T-cell (primary cell): Measurements from ENCODE around the gene TACO1. TPM values are rescaled to one million over a fixed set of nuclear protein-coding genes. Genes with fewer than 3 reads are reported as not detected.

Experiments
- ATAC-seq, 4 experiments: fragments of 200-7000 bp in 3 of 4; fragments of 150-1000 bp in 1 of 4; cut with Tn5 transposase; replicated peaks in 1 of 4; 1 replicate in 3 of 4; 2 replicates in 1 of 4; pipeline ENCODE4 v1.10.0; 2021; ENCODE audit warnings: moderate library complexity in 3 of 4, mild to moderate bottlenecking in 2 of 4, moderate number of reproducible peaks in 1 of 4
- CTCF ChIA-PET, 2 donors: fragments of 300-600 bp; sonication (Branson Sonifier 250); formaldehyde crosslinking; loops; one replicate each; lab custom pipeline; 2022; ENCODE audit warnings: antibody characterized with exemption in 2 of 2; lab: Charles Lee
- POLR2A ChIA-PET, 2 donors: fragments of 300-600 bp; sonication (Branson Sonifier 250); formaldehyde crosslinking; loops; one replicate each; lab custom pipeline; 2022; ENCODE audit warnings: antibody characterized with exemption in 2 of 2; lab: Charles Lee
- DNase-seq, 35 experiments: peaks; one replicate each; pipeline versions ENCODE4 v3.0.0 to v3.0.0-alpha.2; 2013 to 2023
- H3K27ac ChIP-seq: one replicate; pipeline ENCODE4 v1.5.1; 2013; ENCODE audit warnings: low read length
- H3K27me3 ChIP-seq, 2 experiments: replicated peaks in 1 of 2; 1 replicate in 1 of 2; 2 replicates in 1 of 2; pipeline versions ENCODE4 v1.6.1 to v1.7.0; 2013; ENCODE audit warnings: low read length in 1 of 2, mixed read lengths in 1 of 2; ENCODE audit not compliant: control insufficient read depth in 2 of 2, insufficient read depth in 2 of 2; ENCODE audit errors: extremely low read depth in 1 of 2
- H3K36me3 ChIP-seq, 2 donors: 1 replicate in 1 of 2; 2 replicates in 1 of 2; pipeline versions ENCODE4 v1.6.1 to v1.7.0; 2013; ENCODE audit warnings: low read length in 1 of 2; ENCODE audit not compliant: control insufficient read depth in 2 of 2, insufficient read depth in 1 of 2; ENCODE audit errors: extremely low read depth in 1 of 2
- H3K4me1 ChIP-seq, 2 experiments: 1 replicate in 1 of 2; 2 replicates in 1 of 2; pipeline versions ENCODE4 v1.6.1 to v1.7.0; 2013; ENCODE audit warnings: low read length in 2 of 2, mixed read lengths in 1 of 2; ENCODE audit not compliant: insufficient read depth in 2 of 2, control insufficient read depth in 1 of 2; ENCODE audit errors: extremely low read depth in 1 of 2
- H3K4me3 ChIP-seq, 2 donors: 1 replicate in 1 of 2; 2 replicates in 1 of 2; pipeline versions ENCODE4 v1.5.1 to v1.7.0; 2013; ENCODE audit warnings: mild to moderate bottlenecking in 2 of 2, low read length in 1 of 2, moderate library complexity in 1 of 2; ENCODE audit not compliant: control insufficient read depth in 1 of 2; ENCODE audit errors: extremely low read depth in 1 of 2
- H3K9me3 ChIP-seq: 2 replicates; pipeline ENCODE4 v1.7.0; 2013
- H3K27ac Mint-ChIP-seq, 2 donors: one replicate each; pipeline ENCODE4 v1.8.0; 2020 to 2021; ENCODE audit warnings: mild to moderate bottlenecking in 2 of 2, mixed read lengths in 2 of 2
- H3K27me3 Mint-ChIP-seq, 2 donors: one replicate each; pipeline ENCODE4 v1.8.0; 2021 to 2022; ENCODE audit warnings: mixed read lengths in 2 of 2
- H3K36me3 Mint-ChIP-seq: one replicate; pipeline ENCODE4 v1.8.0; 2021; ENCODE audit warnings: mixed read lengths
- H3K4me1 Mint-ChIP-seq, 3 donors: one replicate each; pipeline ENCODE4 v1.8.0; 2020 to 2022; ENCODE audit warnings: mixed read lengths in 3 of 3, mild to moderate bottlenecking in 1 of 3
- H3K4me3 Mint-ChIP-seq, 3 donors: one replicate each; pipeline ENCODE4 v1.8.0; 2020 to 2022; ENCODE audit warnings: mild to moderate bottlenecking in 3 of 3, mixed read lengths in 3 of 3, moderate library complexity in 3 of 3
- H3K9me3 Mint-ChIP-seq, 3 donors: one replicate each; pipeline ENCODE4 v1.8.0; 2020 to 2022; ENCODE audit warnings: mixed read lengths in 3 of 3
- WGBS: methylation state at CpG from one replicate; pipeline ENCODE4 v1.1.5; 2013; ENCODE audit warnings: missing lambda C conversion rate; ENCODE audit not compliant: insufficient coverage; 5-methylcytosine and 5-hydroxymethylcytosine counted together
- total RNA-seq, 35 experiments: library from RNA in 6 of 35; stranded (reverse) in 6 of 35; fragments of 120-200 nt in 1 of 35; gene quantifications; one replicate each; pipeline versions ENCODE4 v1.2.1 to v1.2.4 and lab custom pipeline; 2013 to 2026

TACO1 gene
- total RNA-seq, 5 donors from 2014 or later (not counting 1 experiment from before 2014, with no cell fraction given): 10.9 to 20.5 (median 18.8) TPM

DNA sequence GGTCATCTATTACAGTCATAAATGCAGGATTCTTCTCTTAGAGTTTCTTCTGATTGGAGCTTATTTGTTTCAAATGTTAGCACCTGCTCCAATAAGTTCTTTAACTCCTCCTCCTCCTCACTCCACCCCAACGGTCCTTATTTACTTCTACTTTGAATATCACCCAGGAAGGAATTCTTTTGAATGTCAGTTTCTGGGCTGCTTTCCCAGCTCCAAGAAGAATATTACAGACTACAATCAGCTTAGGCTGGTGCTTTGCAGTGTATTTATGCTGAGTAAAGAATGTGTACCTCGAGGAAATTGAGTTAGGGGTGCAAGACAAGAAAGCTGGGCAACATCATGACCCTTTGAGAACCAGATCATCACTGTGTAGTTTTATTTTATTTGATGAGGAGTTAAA lies 52.4 kb downstream of the TACO1 start:
- Histone ChIP-seq H3K4me1 (peaks cover 0 to 7% of the 10 kb centered on the region in 2 experiments), H3K36me3 (peaks cover 0 to 44% of the 10 kb centered on the region in 2 donors), H3K4me3 (no peak overlapping the region), H3K27ac (no peak overlapping the region), H3K9me3 (no peaks in the 10 kb centered on the region), H3K27me3 (no peaks in the 10 kb centered on the region)
- no CpG with 5 or more reads among the region's 2 CpGs for WGBS
- ChIA-PET POLR2A (no interaction called here), CTCF (interaction anchor here in 1 of 2 donors (0.6 kb wide), 1 partner anchor 102 kb away, joined by 6 read pairs; no protein-coding TSS in a partner anchor)
- Mint-ChIP-seq H3K9me3 (no peaks in the 10 kb centered on the region), H3K4me1 (peaks cover 10 to 16% (median 16%) of the 10 kb centered on the region in 3 donors), H3K36me3 (peaks cover 53% of the 10 kb centered on the region), H3K27ac (peak overlapping the region in 1 of 2 donors; percentile 34), H3K4me3 (no peak overlapping the region), H3K27me3 (no peaks in the 10 kb centered on the region)
- DNase-seq (no peak), ATAC-seq (no peak)

DNA sequence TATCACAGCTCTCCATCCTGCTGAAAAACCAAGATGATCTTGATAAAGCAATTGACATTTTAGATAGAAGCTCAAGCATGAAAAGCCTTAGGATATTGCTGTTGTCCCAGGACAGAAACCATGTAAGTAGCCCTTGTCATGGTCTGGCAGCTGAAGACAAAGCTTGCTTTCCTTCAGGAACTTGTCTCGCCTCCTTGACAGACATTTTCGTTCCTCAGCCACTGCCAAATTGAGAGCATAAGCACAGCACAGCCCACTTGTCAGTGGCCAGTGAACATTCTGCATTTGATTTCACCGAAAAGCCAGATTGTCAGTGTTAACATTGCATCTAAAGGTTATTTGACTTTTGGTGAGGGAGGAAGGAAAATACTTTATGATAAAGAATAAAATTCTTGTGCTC lies 57.1 kb downstream of the TACO1 start:
- H3K27ac Mint-ChIP-seq: no peak overlapping the region

More for the DNA sequence above, 57.1 kb downstream of the TACO1 start:
- H3K27me3 ChIP-seq: no peaks in the 10 kb centered on the region
- no peaks in the 10 kb centered on the region for H3K9me3 Mint-ChIP-seq
- no peaks in the 10 kb centered on the region for H3K4me1 ChIP-seq
- no peak overlapping the region for H3K27ac ChIP-seq
- peaks cover 2 to 56% of the 10 kb centered on the region in 2 donors for H3K36me3 ChIP-seq
- WGBS: 100% methylated on average over 2 of the region's 3 CpGs
- H3K4me3 ChIP-seq: no peak overlapping the region
- H3K9me3 ChIP-seq: no peaks in the 10 kb centered on the region
- H3K4me3 Mint-ChIP-seq: no peak overlapping the region
- POLR2A ChIA-PET: no interaction called here
- H3K27me3 Mint-ChIP-seq: no peaks in the 10 kb centered on the region
- no peak for DNase-seq
- H3K36me3 Mint-ChIP-seq: peaks cover 46% of the 10 kb centered on the region
- H3K4me1 Mint-ChIP-seq: peaks cover 0 to 3% (median 0%) of the 10 kb centered on the region in 3 donors
- no peak for ATAC-seq
- CTCF ChIA-PET: no interaction called here

Other genes starting within 250 kb of the TACO1 start
- gene CYB561, start 154.6 kb upstream of the TACO1 start, total RNA-seq: 10 to 100 TPM; 15.5 to 64.1 (median 34.0) TPM
- 10 to 100 TPM in 3 of 5 donors, 1 to 10 TPM in 2; 4.1 to 37.0 (median 12.8) TPM for gene ACE, start 123.8 kb upstream of the TACO1 start, total RNA-seq
- not detected for gene KCNH6, start 77.5 kb upstream of the TACO1 start, total RNA-seq
- gene DCAF7, start 50.4 kb upstream of the TACO1 start, total RNA-seq: 10 to 100 TPM; 39.5 to 84.4 (median 74.8) TPM
- 10 to 100 TPM; 71.0 to 91.1 (median 85.4) TPM for gene MAP3K3, start 21.5 kb downstream of the TACO1 start, total RNA-seq
- 100 to 1,000 TPM; 534 to 851 (median 767) TPM for gene LIMD2, start 99.2 kb downstream of the TACO1 start, total RNA-seq
- gene STRADA, start 140.9 kb downstream of the TACO1 start, total RNA-seq: 10 to 100 TPM; 46.9 to 58.8 (median 48.6) TPM
- 10 to 100 TPM; 25.4 to 37.0 (median 33.0) TPM for gene CCDC47, start 172.7 kb downstream of the TACO1 start, total RNA-seq
- 100 to 1,000 TPM; 110 to 141 (median 123) TPM for gene DDX42, start 173.3 kb downstream of the TACO1 start, total RNA-seq
- gene PSMC5, start 226.5 kb downstream of the TACO1 start, total RNA-seq: 100 to 1,000 TPM in 3 of 5 donors, 10 to 100 TPM in 2; 83.9 to 114 (median 107) TPM
- 10 to 100 TPM; 39.4 to 64.9 (median 53.3) TPM for gene FTSJ3, start 226.8 kb downstream of the TACO1 start, total RNA-seq
- gene SMARCD2, start 241.8 kb downstream of the TACO1 start, total RNA-seq: 100 to 1,000 TPM in 4 of 5 donors, 10 to 100 TPM in 1; 94.9 to 129 (median 121) TPM